ENCODE results near the gene ARHGAP28.

ARHGAP28 gene

DNA sequence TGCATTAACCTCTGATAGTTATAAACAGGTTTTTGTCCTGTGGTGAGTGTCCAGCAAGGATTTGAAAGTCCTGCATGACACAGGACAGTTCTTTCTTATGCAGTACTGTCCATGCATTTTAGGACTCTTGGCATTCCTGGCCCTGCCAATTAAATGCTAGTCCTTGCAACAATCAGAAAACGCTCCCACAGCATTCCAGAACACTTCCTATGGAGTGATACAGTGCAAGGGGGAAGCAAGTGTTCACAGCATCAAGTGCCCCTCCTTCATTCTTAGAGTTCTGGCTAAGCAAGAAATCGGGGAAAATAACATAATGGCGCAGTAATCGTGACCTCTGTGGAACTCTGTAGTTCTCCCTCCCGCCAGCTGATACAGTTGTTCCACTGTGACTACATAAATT, 62.9 kb downstream of the ARHGAP28 start:
- TF ChIP-seq TCF12 (IDR thresholded peaks at IDR 0.05; ENCODE audit: low read depth) (no peak), EP300 (IDR thresholded peaks at IDR 0.05; ENCODE audit: borderline replicate concordance) (no peak), ZBTB7A (IDR thresholded peaks at IDR 0.05; ENCODE audit: low read depth) (no peak), FOXM1 (IDR thresholded peaks at IDR 0.05; ENCODE audit: borderline replicate concordance, low read depth) (no peak), NFIC (IDR thresholded peaks at IDR 0.05) (no peak), TAF1 (IDR thresholded peaks at IDR 0.05; ENCODE audit: low read depth) (no peak), EGR1 (IDR thresholded peaks at IDR 0.05) (no peak), CEBPB (IDR thresholded peaks at IDR 0.05) (no peak), YY1 (IDR thresholded peaks at IDR 0.05; ENCODE audit: low read depth) (no peak), TEAD4 (IDR thresholded peaks at IDR 0.05) (no peak), RAD21 (IDR thresholded peaks at IDR 0.05; ENCODE audit: low read depth) (no peak), CREB1 (IDR thresholded peaks at IDR 0.05; ENCODE audit: low read depth) (no peak)
- TF ChIP-seq, protein P1, sequence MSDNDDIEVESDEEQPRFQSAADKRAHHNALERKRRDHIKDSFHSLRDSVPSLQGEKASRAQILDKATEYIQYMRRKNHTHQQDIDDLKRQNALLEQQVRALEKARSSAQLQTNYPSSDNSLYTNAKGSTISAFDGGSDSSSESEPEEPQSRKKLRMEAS (IDR thresholded peaks at IDR 0.05), result no peak
- TF ChIP-seq, protein P2, sequence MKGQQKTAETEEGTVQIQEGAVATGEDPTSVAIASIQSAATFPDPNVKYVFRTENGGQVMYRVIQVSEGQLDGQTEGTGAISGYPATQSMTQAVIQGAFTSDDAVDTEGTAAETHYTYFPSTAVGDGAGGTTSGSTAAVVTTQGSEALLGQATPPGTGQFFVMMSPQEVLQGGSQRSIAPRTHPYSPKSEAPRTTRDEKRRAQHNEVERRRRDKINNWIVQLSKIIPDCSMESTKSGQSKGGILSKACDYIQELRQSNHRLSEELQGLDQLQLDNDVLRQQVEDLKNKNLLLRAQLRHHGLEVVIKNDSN (IDR thresholded peaks at IDR 0.05), result no peak
- TF ChIP-seq, protein P3, sequence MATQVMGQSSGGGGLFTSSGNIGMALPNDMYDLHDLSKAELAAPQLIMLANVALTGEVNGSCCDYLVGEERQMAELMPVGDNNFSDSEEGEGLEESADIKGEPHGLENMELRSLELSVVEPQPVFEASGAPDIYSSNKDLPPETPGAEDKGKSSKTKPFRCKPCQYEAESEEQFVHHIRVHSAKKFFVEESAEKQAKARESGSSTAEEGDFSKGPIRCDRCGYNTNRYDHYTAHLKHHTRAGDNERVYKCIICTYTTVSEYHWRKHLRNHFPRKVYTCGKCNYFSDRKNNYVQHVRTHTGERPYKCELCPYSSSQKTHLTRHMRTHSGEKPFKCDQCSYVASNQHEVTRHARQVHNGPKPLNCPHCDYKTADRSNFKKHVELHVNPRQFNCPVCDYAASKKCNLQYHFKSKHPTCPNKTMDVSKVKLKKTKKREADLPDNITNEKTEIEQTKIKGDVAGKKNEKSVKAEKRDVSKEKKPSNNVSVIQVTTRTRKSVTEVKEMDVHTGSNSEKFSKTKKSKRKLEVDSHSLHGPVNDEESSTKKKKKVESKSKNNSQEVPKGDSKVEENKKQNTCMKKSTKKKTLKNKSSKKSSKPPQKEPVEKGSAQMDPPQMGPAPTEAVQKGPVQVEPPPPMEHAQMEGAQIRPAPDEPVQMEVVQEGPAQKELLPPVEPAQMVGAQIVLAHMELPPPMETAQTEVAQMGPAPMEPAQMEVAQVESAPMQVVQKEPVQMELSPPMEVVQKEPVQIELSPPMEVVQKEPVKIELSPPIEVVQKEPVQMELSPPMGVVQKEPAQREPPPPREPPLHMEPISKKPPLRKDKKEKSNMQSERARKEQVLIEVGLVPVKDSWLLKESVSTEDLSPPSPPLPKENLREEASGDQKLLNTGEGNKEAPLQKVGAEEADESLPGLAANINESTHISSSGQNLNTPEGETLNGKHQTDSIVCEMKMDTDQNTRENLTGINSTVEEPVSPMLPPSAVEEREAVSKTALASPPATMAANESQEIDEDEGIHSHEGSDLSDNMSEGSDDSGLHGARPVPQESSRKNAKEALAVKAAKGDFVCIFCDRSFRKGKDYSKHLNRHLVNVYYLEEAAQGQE (IDR thresholded peaks at IDR 0.05; ENCODE audit: low read depth), result no peak

DNA sequence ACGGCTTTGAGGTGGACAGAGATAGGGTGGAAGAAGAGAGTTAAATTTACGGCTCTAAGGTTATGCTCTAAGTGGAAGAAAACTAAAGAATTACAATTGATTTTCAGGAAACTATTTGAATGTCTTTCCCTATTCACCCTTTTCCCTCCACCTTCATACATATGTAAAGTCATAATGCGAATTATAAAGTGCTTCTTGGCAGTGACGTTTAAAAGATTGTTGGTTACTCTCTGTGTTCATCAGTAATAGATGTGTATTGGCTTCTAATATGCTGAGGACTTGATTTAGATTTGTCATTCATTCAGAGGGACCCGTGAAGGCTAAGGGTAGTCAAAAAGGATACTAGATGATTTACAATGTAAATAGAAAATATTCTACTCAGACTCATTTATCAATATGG, 63.9 kb downstream of the ARHGAP28 start:
- TF ChIP-seq FOXM1 (IDR thresholded peaks at IDR 0.05; ENCODE audit: borderline replicate concordance, low read depth), result no peak
- no peak for TF ChIP-seq RAD21 (IDR thresholded peaks at IDR 0.05; ENCODE audit: low read depth)
- TF ChIP-seq ZBTB7A (IDR thresholded peaks at IDR 0.05; ENCODE audit: low read depth), result no peak

DNA sequence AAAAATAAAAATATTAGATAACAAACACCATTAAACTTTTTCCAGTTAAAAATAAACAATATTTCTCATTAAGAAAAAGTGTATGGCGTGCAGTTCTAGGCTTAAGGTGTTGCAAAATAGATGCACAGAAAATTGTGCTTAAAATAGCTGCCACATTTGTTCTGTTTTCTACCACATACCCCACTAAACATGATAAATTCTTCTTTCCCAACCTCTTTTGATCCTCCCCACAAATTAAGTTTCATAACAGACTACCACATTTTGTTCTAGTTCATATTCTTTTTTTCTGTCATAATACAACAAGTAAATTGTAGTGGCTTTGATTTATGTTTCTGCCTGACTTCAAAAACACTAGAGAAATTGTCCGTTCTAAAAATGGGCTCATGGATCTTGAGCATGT, 64.5 kb downstream of the ARHGAP28 start:
- TF ChIP-seq, protein P1 (IDR thresholded peaks at IDR 0.05), result no peak
- TF ChIP-seq TEAD4 (IDR thresholded peaks at IDR 0.05) (no peak), CREB1 (IDR thresholded peaks at IDR 0.05; ENCODE audit: low read depth) (no peak), FOXM1 (IDR thresholded peaks at IDR 0.05; ENCODE audit: borderline replicate concordance, low read depth) (no peak), CEBPB (IDR thresholded peaks at IDR 0.05) (no peak), ZBTB7A (IDR thresholded peaks at IDR 0.05; ENCODE audit: low read depth) (no peak), YY1 (IDR thresholded peaks at IDR 0.05; ENCODE audit: low read depth) (no peak), TAF1 (IDR thresholded peaks at IDR 0.05; ENCODE audit: low read depth) (no peak), EGR1 (IDR thresholded peaks at IDR 0.05) (no peak), EP300 (IDR thresholded peaks at IDR 0.05; ENCODE audit: borderline replicate concordance) (no peak), RAD21 (IDR thresholded peaks at IDR 0.05; ENCODE audit: low read depth) (no peak), NFIC (IDR thresholded peaks at IDR 0.05) (no peak), TCF12 (IDR thresholded peaks at IDR 0.05; ENCODE audit: low read depth) (no peak)
- TF ChIP-seq, protein P3 (IDR thresholded peaks at IDR 0.05; ENCODE audit: low read depth), result no peak
- TF ChIP-seq, protein P2 (IDR thresholded peaks at IDR 0.05), result no peak

DNA sequence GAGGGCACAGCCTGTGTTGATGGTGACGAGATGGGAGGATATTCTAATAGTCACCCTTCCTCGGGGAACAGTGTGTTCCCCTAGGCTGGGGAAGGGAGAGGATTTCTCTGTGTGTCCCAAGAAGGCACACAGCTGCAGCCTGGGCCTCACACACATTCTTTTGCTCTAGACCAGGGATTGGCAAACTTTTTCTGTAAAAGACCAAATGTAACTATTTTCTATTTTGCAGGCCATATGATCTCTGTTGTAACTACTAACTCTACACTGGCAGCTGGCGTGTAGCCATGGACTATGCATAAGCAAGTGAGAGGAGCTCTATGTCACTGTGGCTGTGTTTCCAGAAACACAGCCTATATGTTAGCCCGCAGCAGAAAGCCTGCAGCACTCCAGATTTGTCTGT, 65.8 kb downstream of the ARHGAP28 start:
- TF ChIP-seq EGR1 (IDR thresholded peaks at IDR 0.05) (no peak), YY1 (IDR thresholded peaks at IDR 0.05; ENCODE audit: low read depth) (no peak), ZBTB7A (IDR thresholded peaks at IDR 0.05; ENCODE audit: low read depth) (no peak), TAF1 (IDR thresholded peaks at IDR 0.05; ENCODE audit: low read depth) (no peak), TEAD4 (IDR thresholded peaks at IDR 0.05) (no peak), TCF12 (IDR thresholded peaks at IDR 0.05; ENCODE audit: low read depth) (no peak)
- TF ChIP-seq, protein P1 (IDR thresholded peaks at IDR 0.05), result no peak
- TF ChIP-seq, protein P2 (IDR thresholded peaks at IDR 0.05), result no peak

DNA sequence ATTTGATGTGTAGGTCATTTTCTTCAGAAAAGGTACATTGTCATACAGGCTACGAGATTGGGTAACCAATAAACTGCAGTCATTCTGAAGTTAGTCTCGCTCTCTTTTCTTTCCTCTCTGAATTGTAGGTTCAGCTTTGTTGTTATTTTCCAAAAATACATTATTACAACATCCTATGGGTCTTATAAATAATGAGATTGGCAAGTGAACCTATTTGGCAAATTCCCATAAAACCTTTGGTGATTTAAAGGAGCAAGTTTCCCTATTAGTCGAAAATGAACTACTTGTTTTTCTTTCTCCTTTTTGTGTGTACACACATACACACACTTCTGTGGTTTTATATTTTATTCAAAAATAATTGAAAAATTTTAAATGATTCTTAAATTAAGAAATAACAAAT, 67.0 kb downstream of the ARHGAP28 start:
- no peak for TF ChIP-seq RAD21 (IDR thresholded peaks at IDR 0.05; ENCODE audit: low read depth)
- TF ChIP-seq, protein P3 (IDR thresholded peaks at IDR 0.05; ENCODE audit: low read depth), result no peak
- TF ChIP-seq NFIC (IDR thresholded peaks at IDR 0.05), result no peak
- TF ChIP-seq FOXM1 (IDR thresholded peaks at IDR 0.05; ENCODE audit: borderline replicate concordance, low read depth), result no peak
- TF ChIP-seq EGR1 (IDR thresholded peaks at IDR 0.05), result no peak
- no peak for TF ChIP-seq TCF12 (IDR thresholded peaks at IDR 0.05; ENCODE audit: low read depth)
- TF ChIP-seq CEBPB (IDR thresholded peaks at IDR 0.05), result no peak
- TF ChIP-seq, protein P2 (IDR thresholded peaks at IDR 0.05), result no peak
- TF ChIP-seq, protein P1 (IDR thresholded peaks at IDR 0.05), result no peak
- TF ChIP-seq TAF1 (IDR thresholded peaks at IDR 0.05; ENCODE audit: low read depth), result no peak
- TF ChIP-seq CREB1 (IDR thresholded peaks at IDR 0.05; ENCODE audit: low read depth), result no peak
